Peyer's patch (tissue), 4 donors: Measurements from ENCODE around the gene OR1F1.

ENCODE experiments used
- POLR2A ChIP-seq, 2 donors: fragments of 450-650 bp; IDR thresholded peaks; one replicate each; pipeline ENCODE4 v1.5.1; 2017; ENCODE audit warnings: antibody characterized with exemption in 2 of 2, mild to moderate bottlenecking in 2 of 2, moderate library complexity in 2 of 2
- TF ChIP-seq, protein P1 (sequence below), 6 experiments: fragments of 450-650 bp in 4 of 6; fragments of 200-600 bp in 2 of 6; sonication (generic) in 1 of 6; IDR thresholded peaks; one replicate each; pipeline ENCODE4 v1.5.1; 2017 to 2019; ENCODE audit warnings: antibody characterized with exemption in 6 of 6, mild to moderate bottlenecking in 3 of 6, moderate library complexity in 1 of 6

DNA sequence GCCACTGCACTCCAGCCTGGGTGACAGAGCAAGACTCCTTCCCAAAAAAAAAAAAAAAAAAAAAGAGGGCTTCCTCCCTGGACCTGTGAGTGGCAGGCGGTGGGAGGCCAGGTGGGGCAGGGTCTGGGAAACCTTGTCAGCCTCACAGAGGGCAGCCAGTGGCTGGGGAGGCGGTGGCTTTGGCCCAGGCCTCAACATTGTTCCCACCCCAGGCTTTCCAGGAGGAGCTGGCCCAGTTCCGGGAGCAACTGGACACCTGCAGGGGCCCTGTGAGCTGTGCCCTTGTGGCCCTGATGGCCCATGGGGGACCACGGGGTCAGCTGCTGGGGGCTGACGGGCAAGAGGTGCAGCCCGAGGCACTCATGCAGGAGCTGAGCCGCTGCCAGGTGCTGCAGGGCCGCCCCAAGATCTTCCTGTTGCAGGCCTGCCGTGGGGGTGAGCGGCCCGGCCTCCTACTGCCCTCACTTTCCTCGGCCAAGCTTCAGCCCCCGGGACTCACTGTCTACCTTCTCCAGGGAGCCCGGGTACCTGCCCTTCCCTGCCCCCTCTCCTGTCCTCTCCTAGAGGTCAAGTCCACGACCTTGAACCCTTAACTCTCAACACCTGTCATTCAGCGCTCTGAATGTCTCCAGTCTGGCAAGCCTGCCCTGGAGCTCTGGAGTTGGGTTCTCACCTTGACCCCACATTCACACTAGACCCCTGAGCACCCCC, 40.8 kb upstream of the OR1F1 start:
- TF ChIP-seq, protein P1, sequence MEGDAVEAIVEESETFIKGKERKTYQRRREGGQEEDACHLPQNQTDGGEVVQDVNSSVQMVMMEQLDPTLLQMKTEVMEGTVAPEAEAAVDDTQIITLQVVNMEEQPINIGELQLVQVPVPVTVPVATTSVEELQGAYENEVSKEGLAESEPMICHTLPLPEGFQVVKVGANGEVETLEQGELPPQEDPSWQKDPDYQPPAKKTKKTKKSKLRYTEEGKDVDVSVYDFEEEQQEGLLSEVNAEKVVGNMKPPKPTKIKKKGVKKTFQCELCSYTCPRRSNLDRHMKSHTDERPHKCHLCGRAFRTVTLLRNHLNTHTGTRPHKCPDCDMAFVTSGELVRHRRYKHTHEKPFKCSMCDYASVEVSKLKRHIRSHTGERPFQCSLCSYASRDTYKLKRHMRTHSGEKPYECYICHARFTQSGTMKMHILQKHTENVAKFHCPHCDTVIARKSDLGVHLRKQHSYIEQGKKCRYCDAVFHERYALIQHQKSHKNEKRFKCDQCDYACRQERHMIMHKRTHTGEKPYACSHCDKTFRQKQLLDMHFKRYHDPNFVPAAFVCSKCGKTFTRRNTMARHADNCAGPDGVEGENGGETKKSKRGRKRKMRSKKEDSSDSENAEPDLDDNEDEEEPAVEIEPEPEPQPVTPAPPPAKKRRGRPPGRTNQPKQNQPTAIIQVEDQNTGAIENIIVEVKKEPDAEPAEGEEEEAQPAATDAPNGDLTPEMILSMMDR (IDR thresholded peaks at IDR 0.05) = no peak
- TF ChIP-seq POLR2A (IDR thresholded peaks at IDR 0.05) = no peak
